ENCODE results near the gene REC8. TPM values are rescaled to one million over a fixed set of nuclear protein-coding genes. Genes with fewer than 3 reads are reported as not detected.

Gene REC8
- total and polyA plus RNA-seq, 2 of the 13 experiments (the other 11 are each of a cell fraction or from before 2014, with no cell fraction given) = 3.4 to 14.7 TPM

DNA sequence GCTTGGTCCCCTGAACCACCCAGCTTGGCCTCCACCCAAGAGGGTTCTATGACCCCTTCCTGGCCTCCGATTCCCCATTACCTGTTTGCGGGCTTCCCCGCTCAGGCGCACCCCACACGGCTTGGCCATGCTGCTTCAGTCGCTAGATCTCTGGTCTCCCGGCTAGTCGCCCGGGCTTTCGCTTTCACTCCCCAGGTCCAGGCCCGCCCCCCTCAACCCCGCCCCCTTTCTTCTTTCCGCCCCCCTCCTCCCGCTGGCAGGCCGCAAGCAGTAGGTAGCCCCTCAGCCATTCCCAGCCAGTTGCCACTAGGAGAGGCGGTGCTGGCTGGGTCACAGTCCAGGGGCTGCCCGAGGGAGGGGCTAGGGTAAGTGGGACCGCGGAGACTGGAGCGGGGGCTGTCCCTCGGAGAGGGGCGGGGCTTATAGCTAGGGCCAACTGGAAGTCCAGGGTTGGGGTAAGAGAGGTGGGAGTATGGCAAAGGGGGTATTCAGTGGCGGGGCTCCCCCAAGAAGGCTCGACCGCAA lies 25.4 kb upstream of the REC8 start, which contains the start of gene PSME2 (continued):
- TF ChIP-seq, protein P1, sequence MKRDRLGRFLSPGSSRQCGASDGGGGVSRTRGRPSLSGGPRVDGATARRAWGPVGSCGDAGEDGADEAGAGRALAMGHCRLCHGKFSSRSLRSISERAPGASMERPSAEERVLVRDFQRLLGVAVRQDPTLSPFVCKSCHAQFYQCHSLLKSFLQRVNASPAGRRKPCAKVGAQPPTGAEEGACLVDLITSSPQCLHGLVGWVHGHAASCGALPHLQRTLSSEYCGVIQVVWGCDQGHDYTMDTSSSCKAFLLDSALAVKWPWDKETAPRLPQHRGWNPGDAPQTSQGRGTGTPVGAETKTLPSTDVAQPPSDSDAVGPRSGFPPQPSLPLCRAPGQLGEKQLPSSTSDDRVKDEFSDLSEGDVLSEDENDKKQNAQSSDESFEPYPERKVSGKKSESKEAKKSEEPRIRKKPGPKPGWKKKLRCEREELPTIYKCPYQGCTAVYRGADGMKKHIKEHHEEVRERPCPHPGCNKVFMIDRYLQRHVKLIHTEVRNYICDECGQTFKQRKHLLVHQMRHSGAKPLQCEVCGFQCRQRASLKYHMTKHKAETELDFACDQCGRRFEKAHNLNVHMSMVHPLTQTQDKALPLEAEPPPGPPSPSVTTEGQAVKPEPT (CRISPR knock-in tag; IDR thresholded peaks at IDR 0.05; ENCODE audit: low read depth) = no peak; the same call in 1 of the 2 replicates
- TF ChIP-seq TBP (CRISPR knock-in tag; IDR thresholded peaks at IDR 0.05) (no peak), ZNF713 (CRISPR knock-in tag; IDR thresholded peaks at IDR 0.05) (no peak), ZNF790 (CRISPR knock-in tag; IDR thresholded peaks at IDR 0.05; ENCODE audit: borderline replicate concordance) (no peak), SIN3B (IDR thresholded peaks at IDR 0.05; ENCODE audit: low read length) (no peak), ZNF878 (CRISPR knock-in tag; IDR thresholded peaks at IDR 0.05) (no peak), SMAD9 (CRISPR knock-in tag; IDR thresholded peaks at IDR 0.05) (peak; percentile 94), PRPF4 (IDR thresholded peaks at IDR 0.05; ENCODE audit: low read depth, low read length, poor library complexity, severe bottlenecking) (no peak), NFIB (CRISPR knock-in tag; IDR thresholded peaks at IDR 0.05; ENCODE audit: borderline replicate concordance) (no peak), ZNF670 (CRISPR knock-in tag; IDR thresholded peaks at IDR 0.05; ENCODE audit: borderline replicate concordance) (no peak), SKI (IDR thresholded peaks at IDR 0.05; ENCODE audit: partially characterized antibody) (no peak), SIN3A (IDR thresholded peaks at IDR 0.05; ENCODE audit: borderline replicate concordance, low read depth, low read length) (peak; percentile 88; the same call in 1 of the 2 replicates), CBFB (CRISPR knock-in tag; IDR thresholded peaks at IDR 0.05) (peak; percentile 52), ZNF616 (CRISPR knock-in tag; IDR thresholded peaks at IDR 0.05; ENCODE audit: low read depth) (0 out of 2 replicates have a peak, but pooled peaks have one; percentile 87), ZNF570 (CRISPR knock-in tag; IDR thresholded peaks at IDR 0.05; ENCODE audit: borderline replicate concordance) (no peak), ZNF44 (CRISPR knock-in tag; IDR thresholded peaks at IDR 0.05) (no peak; the same call in 1 of the 2 replicates), RXRB (CRISPR knock-in tag; IDR thresholded peaks at IDR 0.05; ENCODE audit: borderline replicate concordance) (peak; percentile 68; the same call in 1 of the 2 replicates), ZNF431 (CRISPR knock-in tag; IDR thresholded peaks at IDR 0.05; ENCODE audit: borderline replicate concordance, low read depth) (no peak), IRF2 (CRISPR knock-in tag; IDR thresholded peaks at IDR 0.05) (peak; percentile 99), YEATS2 (CRISPR knock-in tag; IDR thresholded peaks at IDR 0.05; ENCODE audit: borderline replicate concordance) (peak; percentile 9; the same call in 1 of the 2 replicates), SP4 (CRISPR knock-in tag; IDR thresholded peaks at IDR 0.05) (no peak), ARID2 (CRISPR knock-in tag; IDR thresholded peaks at IDR 0.05; ENCODE audit: borderline replicate concordance) (no peak), GZF1 (CRISPR knock-in tag; IDR thresholded peaks at IDR 0.05) (peak; percentile 22; the same call in 1 of the 2 replicates), ZNF546 (CRISPR knock-in tag; conservative IDR thresholded peaks at IDR 0.05) (0 out of 2 replicates have a peak, but pooled peaks have one; percentile 16), ZSCAN25 (CRISPR knock-in tag; IDR thresholded peaks at IDR 0.05) (peak; percentile 72; the same call in 1 of the 2 replicates), NR2F1 (CRISPR knock-in tag; IDR thresholded peaks at IDR 0.05) (no peak), HMG20A (CRISPR knock-in tag; IDR thresholded peaks at IDR 0.05; ENCODE audit: borderline replicate concordance) (peak; percentile 35; the same call in 1 of the 2 replicates)
- TF ChIP-seq, protein P2, sequence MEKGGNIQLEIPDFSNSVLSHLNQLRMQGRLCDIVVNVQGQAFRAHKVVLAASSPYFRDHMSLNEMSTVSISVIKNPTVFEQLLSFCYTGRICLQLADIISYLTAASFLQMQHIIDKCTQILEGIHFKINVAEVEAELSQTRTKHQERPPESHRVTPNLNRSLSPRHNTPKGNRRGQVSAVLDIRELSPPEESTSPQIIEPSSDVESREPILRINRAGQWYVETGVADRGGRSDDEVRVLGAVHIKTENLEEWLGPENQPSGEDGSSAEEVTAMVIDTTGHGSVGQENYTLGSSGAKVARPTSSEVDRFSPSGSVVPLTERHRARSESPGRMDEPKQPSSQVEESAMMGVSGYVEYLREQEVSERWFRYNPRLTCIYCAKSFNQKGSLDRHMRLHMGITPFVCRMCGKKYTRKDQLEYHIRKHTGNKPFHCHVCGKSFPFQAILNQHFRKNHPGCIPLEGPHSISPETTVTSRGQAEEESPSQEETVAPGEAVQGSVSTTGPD (CRISPR knock-in tag; IDR thresholded peaks at IDR 0.05) = peak; percentile 81; the same call in 1 of the 2 replicates
- TF ChIP-seq, protein P3, sequence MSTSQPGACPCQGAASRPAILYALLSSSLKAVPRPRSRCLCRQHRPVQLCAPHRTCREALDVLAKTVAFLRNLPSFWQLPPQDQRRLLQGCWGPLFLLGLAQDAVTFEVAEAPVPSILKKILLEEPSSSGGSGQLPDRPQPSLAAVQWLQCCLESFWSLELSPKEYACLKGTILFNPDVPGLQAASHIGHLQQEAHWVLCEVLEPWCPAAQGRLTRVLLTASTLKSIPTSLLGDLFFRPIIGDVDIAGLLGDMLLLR (CRISPR knock-in tag; IDR thresholded peaks at IDR 0.05) = peak; percentile 17; the same call in 1 of the 2 replicates

Data from HepG2 (cell line).